Hepatocyte (in vitro differentiated cells): Measurements from ENCODE around the gene ZPLD1.

ENCODE experiments used
- CTCF ChIP-seq: fragments of 200-600 bp; sonication (generic); IDR thresholded peaks from 2 replicates; pipeline ENCODE4 v1.5.1; 2016; ENCODE audit warnings: antibody characterized with exemption, mild to moderate bottlenecking; ENCODE audit not compliant: poor library complexity
- EZH2 ChIP-seq: fragments of 200-600 bp; sonication (generic); IDR thresholded peaks from 2 replicates; pipeline ENCODE4 v1.6.1; 2016; ENCODE audit warnings: antibody characterized with exemption, mild to moderate bottlenecking, borderline replicate concordance

GRCh38 chr3:102526865-102527264, 92.0 kb downstream of the ZPLD1 start:
- TF ChIP-seq CTCF (no peak), EZH2 (no peak)
